HG03175 (cell line): ENCODE results near the gene ANTXR1.
"Not testable (repeated sequence)": the region's sequence is repeated elsewhere in the genome, so short reads cannot be mapped to it uniquely, and the experiment has no call there.

Source experiments
- ATAC-seq: cut with Tn5 transposase; IDR thresholded peaks from one replicate; pipeline ENCODE4 v1.9.1; 2021; ENCODE audit warnings: mild to moderate bottlenecking, moderate library complexity; ENCODE audit not compliant: unreplicated experiment

ANTXR1 gene

GRCh38 chr2:69225933-69226332 lies 213.0 kb downstream of the ANTXR1 start:
- no peak for ATAC-seq

- no peak for ATAC-seq
Observed at GRCh38 chr2:69226903-69227302, 213.9 kb downstream of the ANTXR1 start.

- no peak for ATAC-seq
Observed at GRCh38 chr2:69227716-69228115, 214.7 kb downstream of the ANTXR1 start.

GRCh38 chr2:69230946-69231345 lies 218.0 kb downstream of the ANTXR1 start:
- ATAC-seq: not testable (repeated sequence)

- ATAC-seq: no peak
Observed at GRCh38 chr2:69231612-69232277, 218.8 kb downstream of the ANTXR1 start.

- ATAC-seq: not testable (repeated sequence)
Observed at GRCh38 chr2:69235835-69236234, 222.9 kb downstream of the ANTXR1 start.

- no peak for ATAC-seq
Observed at GRCh38 chr2:69237070-69237670, 224.2 kb downstream of the ANTXR1 start.

- ATAC-seq: no peak
Observed at GRCh38 chr2:69238449-69239031, 225.6 kb downstream of the ANTXR1 start.

- no peak for ATAC-seq
Observed at GRCh38 chr2:69241093-69241492, 228.1 kb downstream of the ANTXR1 start.

GRCh38 chr2:69241664-69242514 lies 228.9 kb downstream of the ANTXR1 start:
- ATAC-seq: no peak

GRCh38 chr2:69242651-69243051 lies 229.7 kb downstream of the ANTXR1 start:
- ATAC-seq: no peak

- no peak for ATAC-seq
Observed at GRCh38 chr2:69243652-69244051, 230.7 kb downstream of the ANTXR1 start.

GRCh38 chr2:69244882-69245281 lies 231.9 kb downstream of the ANTXR1 start:
- no peak for ATAC-seq

- ATAC-seq: no peak
Observed at GRCh38 chr2:69247583-69247982, 234.6 kb downstream of the ANTXR1 start.

- no peak for ATAC-seq
Observed at GRCh38 chr2:69248232-69248631, 235.3 kb downstream of the ANTXR1 start.

- no peak for ATAC-seq
Observed at GRCh38 chr2:69250981-69251380, 238.0 kb downstream of the ANTXR1 start.

GRCh38 chr2:69251943-69252342 lies 239.0 kb downstream of the ANTXR1 start:
- ATAC-seq: no peak

GRCh38 chr2:69253112-69253511 lies 240.1 kb downstream of the ANTXR1 start:
- ATAC-seq: no peak

GRCh38 chr2:69253611-69254301 lies 240.8 kb downstream of the ANTXR1 start:
- ATAC-seq: no peak

GRCh38 chr2:69255760-69256159 lies 242.8 kb downstream of the ANTXR1 start:
- no peak for ATAC-seq
